GM23338 (cell line): ENCODE results near the gene TTLL13. TPM values are rescaled to one million over a fixed set of nuclear protein-coding genes. Genes with fewer than 3 reads are reported as not detected.

Source experiments
- ATAC-seq: fragments of 200-7000 bp; cut with Tn5 transposase; 3 replicates; pipeline ENCODE4 v1.9.1; 2020
- DNase-seq: peaks from one replicate; pipeline ENCODE4 v3.0.0-alpha.2; 2015; ENCODE audit warnings: low spot score
- H2AFZ ChIP-seq: fragments of 200-600 bp; sonication (generic); 2 replicates; pipeline ENCODE4 v1.8.0; 2016; ENCODE audit warnings: antibody characterized with exemption, mild to moderate bottlenecking, moderate library complexity
- H3F3A ChIP-seq: fragments of 200-600 bp; sonication (generic); replicated peaks from 2 replicates; pipeline ENCODE4 v1.8.0; 2017; ENCODE audit warnings: antibody characterized with exemption, mixed run types, low read depth
- H3K27ac ChIP-seq: fragments of 200-600 bp; sonication (generic); 2 replicates; pipeline ENCODE4 v1.6.1; 2016; ENCODE audit warnings: low read depth
- H3K27me3 ChIP-seq: fragments of 200-600 bp; sonication (generic); 2 replicates; pipeline ENCODE4 v1.8.0; 2016; ENCODE audit warnings: mild to moderate bottlenecking, mixed run types, moderate library complexity; ENCODE audit not compliant: insufficient read depth
- H3K36me3 ChIP-seq: fragments of 200-600 bp; sonication (generic); 2 replicates; pipeline ENCODE4 v1.8.0; 2016; ENCODE audit warnings: mild to moderate bottlenecking; ENCODE audit not compliant: insufficient read depth
- H3K4me1 ChIP-seq: fragments of 200-600 bp; sonication (generic); 2 replicates; pipeline ENCODE4 v1.8.0; 2016; ENCODE audit warnings: mild to moderate bottlenecking, moderate library complexity; ENCODE audit not compliant: insufficient read depth
- H3K4me2 ChIP-seq: fragments of 200-600 bp; sonication (generic); 2 replicates; pipeline ENCODE4 v1.7.1; 2017; ENCODE audit warnings: mixed run types
- H3K4me3 ChIP-seq: fragments of 200-600 bp; sonication (generic); 2 replicates; pipeline ENCODE4 v1.6.1; 2016; ENCODE audit warnings: mixed run types
- H3K79me2 ChIP-seq: fragments of 200-600 bp; sonication (generic); replicated peaks from 2 replicates; pipeline ENCODE4 v1.8.0; 2017; ENCODE audit warnings: mild to moderate bottlenecking; ENCODE audit not compliant: insufficient read depth
- H3K9me2 ChIP-seq: fragments of 200-600 bp; sonication (generic); 2 replicates; pipeline ENCODE4 v1.8.0; 2017; ENCODE audit not compliant: insufficient read depth
- H4K20me1 ChIP-seq: fragments of 200-600 bp; sonication (generic); replicated peaks from 2 replicates; pipeline ENCODE4 v1.8.0; 2017; ENCODE audit warnings: mild to moderate bottlenecking; ENCODE audit not compliant: insufficient read depth
- H3K27ac Mint-ChIP-seq: 2 replicates; pipeline ENCODE4 v1.8.0; 2020; ENCODE audit warnings: inconsistent platforms, mild to moderate bottlenecking, moderate library complexity, mixed read lengths
- H3K27me3 Mint-ChIP-seq: 3 replicates; pipeline ENCODE4 v1.8.0; 2022; ENCODE audit warnings: low read depth, mild to moderate bottlenecking, moderate library complexity, mixed read lengths, inconsistent platforms; ENCODE audit not compliant: insufficient read depth, poor library complexity
- H3K36me3 Mint-ChIP-seq: 3 replicates; pipeline ENCODE4 v1.8.0; 2021; ENCODE audit warnings: low read depth, mild to moderate bottlenecking, inconsistent platforms, moderate library complexity, mixed read lengths
- H3K4me1 Mint-ChIP-seq: 3 replicates; pipeline ENCODE4 v1.8.0; 2020; ENCODE audit warnings: mild to moderate bottlenecking, inconsistent platforms, mixed read lengths
- H3K4me3 Mint-ChIP-seq: 3 replicates; pipeline ENCODE4 v1.8.0; 2021; ENCODE audit warnings: moderate library complexity, mild to moderate bottlenecking, inconsistent platforms, mixed read lengths
- H3K9me3 Mint-ChIP-seq: 3 replicates; pipeline ENCODE4 v1.8.0; 2020; ENCODE audit warnings: moderate library complexity, mild to moderate bottlenecking, inconsistent platforms, mixed read lengths
- EZH2phosphoT487 ChIP-seq: fragments of 200-600 bp; sonication (generic); IDR thresholded peaks from one replicate; pipeline ENCODE4 v1.8.1; 2018; ENCODE audit warnings: antibody characterized with exemption; ENCODE audit not compliant: unreplicated experiment
- JUNB ChIP-seq: IDR thresholded peaks from one replicate; pipeline ENCODE4 v1.6.1; 2016; ENCODE audit warnings: antibody characterized with exemption; ENCODE audit not compliant: unreplicated experiment
- POLR2AphosphoS5 ChIP-seq: IDR thresholded peaks from 2 replicates; pipeline ENCODE4 v1.6.1; 2016; ENCODE audit warnings: antibody characterized with exemption, low read depth
- STAT1 ChIP-seq: IDR thresholded peaks from one replicate; pipeline ENCODE4 v1.6.1; 2016; ENCODE audit warnings: antibody characterized with exemption; ENCODE audit not compliant: unreplicated experiment
- ZNF114 ChIP-seq: fragments of 250-450 bp; sonication (Bioruptor Pico); IDR thresholded peaks from 2 replicates; pipeline ENCODE4 v1.5.0; 2020; ENCODE audit warnings: mild to moderate bottlenecking, moderate library complexity
- polyA plus RNA-seq: library from polyadenylated mRNA; unstranded; fragments of >200 nt; fragmentation: Nextera tagmentation; extraction: Ambion mirVana; gene quantifications from 2 replicates; pipeline ENCODE4 v1.2.1, GENCODE V29; 2016
- total RNA-seq: library from RNA; depleted of rRNA; stranded (reverse); fragments of >200 nt; shearing (Covaris generic); gene quantifications from 2 replicates; pipeline ENCODE4 v1.2.3, GENCODE V29; 2014
- TF ChIP-seq, protein P1 (sequence below): IDR thresholded peaks from 2 replicates; pipeline ENCODE4 v1.6.1; 2016; ENCODE audit warnings: antibody characterized with exemption
- TF ChIP-seq, protein P2 (sequence below): IDR thresholded peaks from one replicate; pipeline ENCODE4 v1.6.1; 2018; ENCODE audit warnings: antibody characterized with exemption; ENCODE audit not compliant: unreplicated experiment
- TF ChIP-seq, protein P3 (sequence below), 2 experiments: fragments of 200-600 bp in 1 of 2; sonication (generic) in 1 of 2; conservative IDR thresholded peaks; 2 replicates each; pipeline versions ENCODE4 v1.5.1 to v1.6.1; 2016 to 2017; ENCODE audit warnings: antibody characterized with exemption in 2 of 2, low read depth in 2 of 2, mild to moderate bottlenecking in 2 of 2, moderate library complexity in 1 of 2
- TF ChIP-seq, protein P4 (sequence below): fragments of 250-450 bp; sonication (Bioruptor Pico); IDR thresholded peaks from 2 replicates; pipeline ENCODE4 v1.5.0; 2020; ENCODE audit warnings: mild to moderate bottlenecking, moderate library complexity

The TTLL13 gene
- total and polyA plus RNA-seq, 2 experiments from 2014 or later, result not detected

- no peak for TF ChIP-seq STAT1
- TF ChIP-seq ZNF114, result no peak
- TF ChIP-seq, protein P1, sequence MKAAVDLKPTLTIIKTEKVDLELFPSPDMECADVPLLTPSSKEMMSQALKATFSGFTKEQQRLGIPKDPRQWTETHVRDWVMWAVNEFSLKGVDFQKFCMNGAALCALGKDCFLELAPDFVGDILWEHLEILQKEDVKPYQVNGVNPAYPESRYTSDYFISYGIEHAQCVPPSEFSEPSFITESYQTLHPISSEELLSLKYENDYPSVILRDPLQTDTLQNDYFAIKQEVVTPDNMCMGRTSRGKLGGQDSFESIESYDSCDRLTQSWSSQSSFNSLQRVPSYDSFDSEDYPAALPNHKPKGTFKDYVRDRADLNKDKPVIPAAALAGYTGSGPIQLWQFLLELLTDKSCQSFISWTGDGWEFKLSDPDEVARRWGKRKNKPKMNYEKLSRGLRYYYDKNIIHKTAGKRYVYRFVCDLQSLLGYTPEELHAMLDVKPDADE, result no peak
- TF ChIP-seq, protein P2, sequence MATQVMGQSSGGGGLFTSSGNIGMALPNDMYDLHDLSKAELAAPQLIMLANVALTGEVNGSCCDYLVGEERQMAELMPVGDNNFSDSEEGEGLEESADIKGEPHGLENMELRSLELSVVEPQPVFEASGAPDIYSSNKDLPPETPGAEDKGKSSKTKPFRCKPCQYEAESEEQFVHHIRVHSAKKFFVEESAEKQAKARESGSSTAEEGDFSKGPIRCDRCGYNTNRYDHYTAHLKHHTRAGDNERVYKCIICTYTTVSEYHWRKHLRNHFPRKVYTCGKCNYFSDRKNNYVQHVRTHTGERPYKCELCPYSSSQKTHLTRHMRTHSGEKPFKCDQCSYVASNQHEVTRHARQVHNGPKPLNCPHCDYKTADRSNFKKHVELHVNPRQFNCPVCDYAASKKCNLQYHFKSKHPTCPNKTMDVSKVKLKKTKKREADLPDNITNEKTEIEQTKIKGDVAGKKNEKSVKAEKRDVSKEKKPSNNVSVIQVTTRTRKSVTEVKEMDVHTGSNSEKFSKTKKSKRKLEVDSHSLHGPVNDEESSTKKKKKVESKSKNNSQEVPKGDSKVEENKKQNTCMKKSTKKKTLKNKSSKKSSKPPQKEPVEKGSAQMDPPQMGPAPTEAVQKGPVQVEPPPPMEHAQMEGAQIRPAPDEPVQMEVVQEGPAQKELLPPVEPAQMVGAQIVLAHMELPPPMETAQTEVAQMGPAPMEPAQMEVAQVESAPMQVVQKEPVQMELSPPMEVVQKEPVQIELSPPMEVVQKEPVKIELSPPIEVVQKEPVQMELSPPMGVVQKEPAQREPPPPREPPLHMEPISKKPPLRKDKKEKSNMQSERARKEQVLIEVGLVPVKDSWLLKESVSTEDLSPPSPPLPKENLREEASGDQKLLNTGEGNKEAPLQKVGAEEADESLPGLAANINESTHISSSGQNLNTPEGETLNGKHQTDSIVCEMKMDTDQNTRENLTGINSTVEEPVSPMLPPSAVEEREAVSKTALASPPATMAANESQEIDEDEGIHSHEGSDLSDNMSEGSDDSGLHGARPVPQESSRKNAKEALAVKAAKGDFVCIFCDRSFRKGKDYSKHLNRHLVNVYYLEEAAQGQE, result no peak
- no peak for TF ChIP-seq EZH2phosphoT487
- TF ChIP-seq, protein P3, sequence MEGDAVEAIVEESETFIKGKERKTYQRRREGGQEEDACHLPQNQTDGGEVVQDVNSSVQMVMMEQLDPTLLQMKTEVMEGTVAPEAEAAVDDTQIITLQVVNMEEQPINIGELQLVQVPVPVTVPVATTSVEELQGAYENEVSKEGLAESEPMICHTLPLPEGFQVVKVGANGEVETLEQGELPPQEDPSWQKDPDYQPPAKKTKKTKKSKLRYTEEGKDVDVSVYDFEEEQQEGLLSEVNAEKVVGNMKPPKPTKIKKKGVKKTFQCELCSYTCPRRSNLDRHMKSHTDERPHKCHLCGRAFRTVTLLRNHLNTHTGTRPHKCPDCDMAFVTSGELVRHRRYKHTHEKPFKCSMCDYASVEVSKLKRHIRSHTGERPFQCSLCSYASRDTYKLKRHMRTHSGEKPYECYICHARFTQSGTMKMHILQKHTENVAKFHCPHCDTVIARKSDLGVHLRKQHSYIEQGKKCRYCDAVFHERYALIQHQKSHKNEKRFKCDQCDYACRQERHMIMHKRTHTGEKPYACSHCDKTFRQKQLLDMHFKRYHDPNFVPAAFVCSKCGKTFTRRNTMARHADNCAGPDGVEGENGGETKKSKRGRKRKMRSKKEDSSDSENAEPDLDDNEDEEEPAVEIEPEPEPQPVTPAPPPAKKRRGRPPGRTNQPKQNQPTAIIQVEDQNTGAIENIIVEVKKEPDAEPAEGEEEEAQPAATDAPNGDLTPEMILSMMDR (conservative IDR thresholded peaks at IDR 0.05; ENCODE audit: low read depth in 2 of 2), result no peak
- TF ChIP-seq, protein P4, sequence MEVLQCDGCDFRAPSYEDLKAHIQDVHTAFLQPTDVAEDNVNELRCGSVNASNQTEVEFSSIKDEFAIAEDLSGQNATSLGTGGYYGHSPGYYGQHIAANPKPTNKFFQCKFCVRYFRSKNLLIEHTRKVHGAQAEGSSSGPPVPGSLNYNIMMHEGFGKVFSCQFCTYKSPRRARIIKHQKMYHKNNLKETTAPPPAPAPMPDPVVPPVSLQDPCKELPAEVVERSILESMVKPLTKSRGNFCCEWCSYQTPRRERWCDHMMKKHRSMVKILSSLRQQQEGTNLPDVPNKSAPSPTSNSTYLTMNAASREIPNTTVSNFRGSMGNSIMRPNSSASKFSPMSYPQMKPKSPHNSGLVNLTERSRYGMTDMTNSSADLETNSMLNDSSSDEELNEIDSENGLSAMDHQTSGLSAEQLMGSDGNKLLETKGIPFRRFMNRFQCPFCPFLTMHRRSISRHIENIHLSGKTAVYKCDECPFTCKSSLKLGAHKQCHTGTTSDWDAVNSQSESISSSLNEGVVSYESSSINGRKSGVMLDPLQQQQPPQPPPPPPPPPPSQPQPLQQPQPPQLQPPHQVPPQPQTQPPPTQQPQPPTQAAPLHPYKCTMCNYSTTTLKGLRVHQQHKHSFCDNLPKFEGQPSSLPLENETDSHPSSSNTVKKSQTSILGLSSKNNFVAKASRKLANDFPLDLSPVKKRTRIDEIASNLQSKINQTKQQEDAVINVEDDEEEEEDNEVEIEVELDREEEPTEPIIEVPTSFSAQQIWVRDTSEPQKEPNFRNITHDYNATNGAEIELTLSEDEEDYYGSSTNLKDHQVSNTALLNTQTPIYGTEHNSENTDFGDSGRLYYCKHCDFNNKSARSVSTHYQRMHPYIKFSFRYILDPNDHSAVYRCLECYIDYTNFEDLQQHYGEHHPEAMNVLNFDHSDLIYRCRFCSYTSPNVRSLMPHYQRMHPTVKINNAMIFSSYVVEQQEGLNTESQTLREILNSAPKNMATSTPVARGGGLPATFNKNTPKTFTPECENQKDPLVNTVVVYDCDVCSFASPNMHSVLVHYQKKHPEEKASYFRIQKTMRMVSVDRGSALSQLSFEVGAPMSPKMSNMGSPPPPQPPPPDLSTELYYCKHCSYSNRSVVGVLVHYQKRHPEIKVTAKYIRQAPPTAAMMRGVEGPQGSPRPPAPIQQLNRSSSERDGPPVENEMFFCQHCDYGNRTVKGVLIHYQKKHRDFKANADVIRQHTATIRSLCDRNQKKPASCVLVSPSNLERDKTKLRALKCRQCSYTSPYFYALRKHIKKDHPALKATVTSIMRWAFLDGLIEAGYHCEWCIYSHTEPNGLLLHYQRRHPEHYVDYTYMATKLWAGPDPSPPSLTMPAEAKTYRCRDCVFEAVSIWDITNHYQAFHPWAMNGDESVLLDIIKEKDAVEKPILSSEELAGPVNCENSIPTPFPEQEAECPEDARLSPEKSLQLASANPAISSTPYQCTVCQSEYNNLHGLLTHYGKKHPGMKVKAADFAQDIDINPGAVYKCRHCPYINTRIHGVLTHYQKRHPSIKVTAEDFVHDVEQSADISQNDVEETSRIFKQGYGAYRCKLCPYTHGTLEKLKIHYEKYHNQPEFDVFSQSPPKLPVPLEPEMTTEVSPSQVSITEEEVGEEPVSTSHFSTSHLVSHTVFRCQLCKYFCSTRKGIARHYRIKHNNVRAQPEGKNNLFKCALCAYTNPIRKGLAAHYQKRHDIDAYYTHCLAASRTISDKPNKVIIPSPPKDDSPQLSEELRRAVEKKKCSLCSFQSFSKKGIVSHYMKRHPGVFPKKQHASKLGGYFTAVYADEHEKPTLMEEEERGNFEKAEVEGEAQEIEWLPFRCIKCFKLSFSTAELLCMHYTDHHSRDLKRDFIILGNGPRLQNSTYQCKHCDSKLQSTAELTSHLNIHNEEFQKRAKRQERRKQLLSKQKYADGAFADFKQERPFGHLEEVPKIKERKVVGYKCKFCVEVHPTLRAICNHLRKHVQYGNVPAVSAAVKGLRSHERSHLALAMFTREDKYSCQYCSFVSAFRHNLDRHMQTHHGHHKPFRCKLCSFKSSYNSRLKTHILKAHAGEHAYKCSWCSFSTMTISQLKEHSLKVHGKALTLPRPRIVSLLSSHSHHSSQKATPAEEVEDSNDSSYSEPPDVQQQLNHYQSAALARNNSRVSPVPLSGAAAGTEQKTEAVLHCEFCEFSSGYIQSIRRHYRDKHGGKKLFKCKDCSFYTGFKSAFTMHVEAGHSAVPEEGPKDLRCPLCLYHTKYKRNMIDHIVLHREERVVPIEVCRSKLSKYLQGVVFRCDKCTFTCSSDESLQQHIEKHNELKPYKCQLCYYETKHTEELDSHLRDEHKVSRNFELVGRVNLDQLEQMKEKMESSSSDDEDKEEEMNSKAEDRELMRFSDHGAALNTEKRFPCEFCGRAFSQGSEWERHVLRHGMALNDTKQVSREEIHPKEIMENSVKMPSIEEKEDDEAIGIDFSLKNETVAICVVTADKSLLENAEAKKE (CRISPR knock-in tag), result no peak
- TF ChIP-seq JUNB, result no peak
- TF ChIP-seq POLR2AphosphoS5, result no peak
- Mint-ChIP-seq H3K27me3 (no peaks in the 10 kb centered on the region), H3K4me3 (no peak overlapping the region), H3K27ac (no peak overlapping the region), H3K4me1 (peaks cover 6% of the 10 kb centered on the region), H3K36me3 (no peaks in the 10 kb centered on the region), H3K9me3 (no peaks in the 10 kb centered on the region)
- Histone ChIP-seq H2AFZ (no peak overlapping the region; the same call in 1 of the 2 replicates), H3K27me3 (no peaks in the 10 kb centered on the region), H3K4me2 (no peak overlapping the region), H3K4me3 (no peak overlapping the region), H3K9me2 (no peaks in the 10 kb centered on the region), H3K27ac (no peak overlapping the region), H4K20me1 (no peaks in the 10 kb centered on the region), H3F3A (no peaks in the 10 kb centered on the region), H3K79me2 (no peaks in the 10 kb centered on the region), H3K4me1 (peaks cover 4% of the 10 kb centered on the region; the same call in 1 of the 2 replicates), H3K36me3 (no peaks in the 10 kb centered on the region)
- no peak for DNase-seq
- ATAC-seq, result no peak
These were observed 57.2 kb downstream of the TTLL13 start for GRCh38 chr15:90306560-90306959.
